Measurements from ENCODE around the gene NQO2.

- no peak for TF ChIP-seq CTCF (IDR thresholded peaks at IDR 0.05; ENCODE audit: poor library complexity)
- TF ChIP-seq EZH2phosphoT487 (IDR thresholded peaks at IDR 0.05; ENCODE audit: low read depth, severe bottlenecking, unreplicated experiment), result no peak
- no peak for TF ChIP-seq EZH2 (IDR thresholded peaks at IDR 0.05; ENCODE audit: borderline replicate concordance)
Measured at GRCh38 chr6:3037638-3038365, 38.1 kb downstream of the NQO2 start.

All from hepatocyte (in vitro differentiated cells).